Keratinocyte (primary cell): ENCODE measurements around the gene ABCD1. TPM values are rescaled to one million over a fixed set of nuclear protein-coding genes. Genes with fewer than 3 reads are reported as not detected.

Experiments used
- DNase-seq: peaks from one replicate; pipeline ENCODE4 v3.0.0-alpha.2; 2011; ENCODE audit warnings: low read depth, missing footprints, low spot score
- FAIRE-seq: peaks from 2 replicates; lab custom pipeline; 2011; peaks lifted over from hg19 to GRCh38; lab: Jason Lieb, UNC
- H2AFZ ChIP-seq: 2 replicates; pipeline ENCODE4 v1.6.0; 2012; ENCODE audit warnings: low read length, control low read depth, inconsistent platforms; ENCODE audit not compliant: control insufficient read depth
- H3K27ac ChIP-seq: 2 replicates; pipeline ENCODE4 v1.5.1; 2011; ENCODE audit warnings: low read length; ENCODE audit not compliant: control insufficient read depth, insufficient read depth
- H3K27me3 ChIP-seq: 3 replicates; pipeline ENCODE4 v1.6.0; 2011; ENCODE audit warnings: low read length; ENCODE audit not compliant: control insufficient read depth, insufficient read depth; ENCODE audit errors: extremely low read depth
- H3K36me3 ChIP-seq, 2 experiments: 2 replicates in 1 of 2; 3 replicates in 1 of 2; pipeline ENCODE4 v1.5.1; 2011; ENCODE audit warnings: low read length in 2 of 2, mild to moderate bottlenecking in 1 of 2; ENCODE audit not compliant: control insufficient read depth in 2 of 2, insufficient read depth in 2 of 2; ENCODE audit errors: extremely low read depth in 1 of 2
- H3K4me1 ChIP-seq: 3 replicates; pipeline ENCODE4 v1.5.1; 2011; ENCODE audit warnings: low read length; ENCODE audit not compliant: control insufficient read depth, insufficient read depth; ENCODE audit errors: extremely low read depth
- H3K4me2 ChIP-seq: 3 replicates; pipeline ENCODE4 v1.6.0; 2011; ENCODE audit warnings: low read depth, low read length; ENCODE audit not compliant: control insufficient read depth, insufficient read depth; ENCODE audit errors: extremely low read depth
- H3K4me3 ChIP-seq, 3 experiments: fragments of 200-600 bp in 1 of 3; sonication (generic) in 1 of 3; 2 replicates in 2 of 3; 3 replicates in 1 of 3; pipeline ENCODE4 v1.5.1; 2011 to 2016; ENCODE audit warnings: low read length in 3 of 3, mild to moderate bottlenecking in 3 of 3, control low read depth in 2 of 3, inconsistent platforms in 1 of 3, low read depth in 1 of 3, mixed read lengths in 1 of 3, mixed run types in 1 of 3, moderate library complexity in 1 of 3; ENCODE audit not compliant: control insufficient read depth in 2 of 3, insufficient read depth in 2 of 3; ENCODE audit errors: extremely low read depth in 1 of 3
- H3K79me2 ChIP-seq: 2 replicates; pipeline ENCODE4 v1.6.0; 2012; ENCODE audit warnings: low read length; ENCODE audit not compliant: control insufficient read depth, insufficient read depth
- H3K9ac ChIP-seq: 3 replicates; pipeline ENCODE4 v1.6.0; 2011; ENCODE audit warnings: low read length; ENCODE audit not compliant: control insufficient read depth, insufficient read depth; ENCODE audit errors: extremely low read depth
- H3K9me1 ChIP-seq: 3 replicates; pipeline ENCODE4 v1.6.0; 2011; ENCODE audit warnings: low read length; ENCODE audit not compliant: control insufficient read depth, insufficient read depth; ENCODE audit errors: extremely low read depth
- H3K9me3 ChIP-seq: 2 replicates; pipeline ENCODE4 v1.5.1; 2012; ENCODE audit warnings: low read depth, low read length; ENCODE audit not compliant: control insufficient read depth
- H4K20me1 ChIP-seq: 3 replicates; pipeline ENCODE4 v1.6.0; 2011; ENCODE audit warnings: low read length; ENCODE audit not compliant: control insufficient read depth, insufficient read depth; ENCODE audit errors: extremely low read depth
- CTCF ChIP-seq, 3 experiments: IDR thresholded peaks in 1 of 3; conservative IDR thresholded peaks in 1 of 3; optimal IDR thresholded peaks in 1 of 3; 2 replicates in 2 of 3; 3 replicates in 1 of 3; pipeline versions ENCODE3 to v1.5.1; 2011; ENCODE audit warnings: low read length in 3 of 3, mild to moderate bottlenecking in 3 of 3, moderate library complexity in 2 of 3, control low read depth in 1 of 3, inconsistent platforms in 1 of 3; ENCODE audit not compliant: insufficient read depth in 2 of 3; ENCODE audit errors: extremely low read depth in 1 of 3
- EZH2 ChIP-seq: IDR thresholded peaks from one replicate; pipeline ENCODE4 v1.6.1; 2012; ENCODE audit warnings: inconsistent platforms, mild to moderate bottlenecking, low read length, moderate library complexity
- dilution Hi-C: fragments of 300-500 bp; cut with MboI; formaldehyde crosslinking; loops from one replicate; pipeline ENCODE4 v1.7.0; 2020; ENCODE audit warnings: low sequenced_read_pairs; ENCODE audit not compliant: extremely low pct_ligation_motif_present
- polyA plus RNA-seq, 5 experiments: library from polyadenylated mRNA; depleted of rRNA in 3 of 5; stranded (reverse) in 3 of 5; stranded (forward) in 1 of 5; unstranded in 1 of 5; fragments of >200 nt; gene quantifications; 1 replicate in 1 of 5; 2 replicates in 3 of 5; 3 replicates in 1 of 5; pipeline versions ENCODE4 v1.2.1 to v1.2.3, GENCODE V29; 2011 to 2012; ENCODE audit warnings: missing spikeins in 2 of 5, low read depth in 1 of 5, low replicate concordance in 1 of 5

The ABCD1 gene
- polyA plus RNA-seq, 1 donor (not counting 4 experiments of a cell fraction or from before 2014, with no cell fraction given): 0.81 TPM

- H3K27ac ChIP-seq: no peak overlapping the region
These were observed 14.7 kb upstream of the ABCD1 start for GRCh38 chrX:153709726-153710674.

GRCh38 chrX:153714256-153714655, 10.4 kb upstream of the ABCD1 start:
- Histone ChIP-seq H3K4me3 (no peak overlapping the region), H3K9me1 (no peaks in the 10 kb centered on the region), H3K27ac (no peak overlapping the region), H3K79me2 (peaks cover 12% of the 10 kb centered on the region), H3K27me3 (no peaks in the 10 kb centered on the region), H2AFZ (no peak overlapping the region), H3K9ac (no peak overlapping the region), H4K20me1 (no peaks in the 10 kb centered on the region), H3K4me2 (peak overlapping the region; percentile 38), H3K36me3 (peaks cover 7 to 13% of the 10 kb centered on the region in 2 experiments), H3K9me3 (no peaks in the 10 kb centered on the region), H3K4me1 (peaks cover 21% of the 10 kb centered on the region)
- dilution Hi-C loops: no loop called here
- no peak for FAIRE-seq
- TF ChIP-seq EZH2: no peak
- TF ChIP-seq CTCF (optimal IDR thresholded peaks at IDR 0.05 in 1 of 3, IDR thresholded peaks at IDR 0.05 in 1 of 3, conservative IDR thresholded peaks at IDR 0.05 in 1 of 3; ENCODE audit: extremely low read depth in 1 of 3, insufficient read depth in 2 of 3, low read length in 3 of 3): no peak
- no peak for DNase-seq

More at GRCh38 chrX:153709726-153710674, 14.7 kb upstream of the ABCD1 start:
- no peak overlapping the region for H2AFZ ChIP-seq
- DNase-seq: no peak
- H3K27me3 ChIP-seq: no peaks in the 10 kb centered on the region
- H3K4me2 ChIP-seq: no peak overlapping the region
- dilution Hi-C loops: no loop called here
- FAIRE-seq: no peak
- no peak overlapping the region for H3K9ac ChIP-seq
- H3K4me1 ChIP-seq: peaks cover 44% of the 10 kb centered on the region
- H3K9me3 ChIP-seq: no peaks in the 10 kb centered on the region
- no peak overlapping the region for H3K4me3 ChIP-seq
- TF ChIP-seq EZH2: no peak
- no peak for TF ChIP-seq CTCF (optimal IDR thresholded peaks at IDR 0.05 in 1 of 3, IDR thresholded peaks at IDR 0.05 in 1 of 3, conservative IDR thresholded peaks at IDR 0.05 in 1 of 3; ENCODE audit: extremely low read depth in 1 of 3, insufficient read depth in 2 of 3, low read length in 3 of 3)
- H4K20me1 ChIP-seq: no peaks in the 10 kb centered on the region
- no peaks in the 10 kb centered on the region for H3K9me1 ChIP-seq
- peaks cover 8% of the 10 kb centered on the region for H3K79me2 ChIP-seq
- peaks cover 4 to 8% of the 10 kb centered on the region in 2 experiments for H3K36me3 ChIP-seq
